ENCODE measurements around the gene PLEKHA8. TPM values are rescaled to one million over a fixed set of nuclear protein-coding genes. Genes with fewer than 3 reads are reported as not detected.

Gene PLEKHA8
- total and polyA plus RNA-seq, 2 of the 8 experiments (the other 6 are each of a cell fraction or from before 2014, with no cell fraction given), result 10.7 to 44.0 TPM

- no peak for TF ChIP-seq TEAD4 (IDR thresholded peaks at IDR 0.05; ENCODE audit: low read depth, low read length)
- TF ChIP-seq SP2 (IDR thresholded peaks at IDR 0.05; ENCODE audit: low read length), result no peak
- no peak for TF ChIP-seq FOSL1 (IDR thresholded peaks at IDR 0.05; ENCODE audit: insufficient read depth, low read depth, low read length)
Observed at GRCh38 chr7:30170476-30171205, 142.4 kb downstream of the PLEKHA8 start (continued).
